ENCODE results near the gene UIMC1. TPM values are rescaled to one million over a fixed set of nuclear protein-coding genes. Genes with fewer than 3 reads are reported as not detected.

The UIMC1 gene
- total RNA-seq, 1 donor from 2014 or later: 23.0 TPM

GRCh38 chr5:176887252-176887849 is 119.2 kb downstream of the UIMC1 start:
- DNase-seq (ENCODE audit: extremely low read depth, low read depth, low spot score): no peak

- DNase-seq (ENCODE audit: extremely low read depth, low read depth, low spot score): no peak
These were observed 120.0 kb downstream of the UIMC1 start for GRCh38 chr5:176886336-176887251.

GRCh38 chr5:176884571-176884890 is 122.0 kb downstream of the UIMC1 start:
- DNase-seq (ENCODE audit: extremely low read depth, low read depth, low spot score): no peak

DNA sequence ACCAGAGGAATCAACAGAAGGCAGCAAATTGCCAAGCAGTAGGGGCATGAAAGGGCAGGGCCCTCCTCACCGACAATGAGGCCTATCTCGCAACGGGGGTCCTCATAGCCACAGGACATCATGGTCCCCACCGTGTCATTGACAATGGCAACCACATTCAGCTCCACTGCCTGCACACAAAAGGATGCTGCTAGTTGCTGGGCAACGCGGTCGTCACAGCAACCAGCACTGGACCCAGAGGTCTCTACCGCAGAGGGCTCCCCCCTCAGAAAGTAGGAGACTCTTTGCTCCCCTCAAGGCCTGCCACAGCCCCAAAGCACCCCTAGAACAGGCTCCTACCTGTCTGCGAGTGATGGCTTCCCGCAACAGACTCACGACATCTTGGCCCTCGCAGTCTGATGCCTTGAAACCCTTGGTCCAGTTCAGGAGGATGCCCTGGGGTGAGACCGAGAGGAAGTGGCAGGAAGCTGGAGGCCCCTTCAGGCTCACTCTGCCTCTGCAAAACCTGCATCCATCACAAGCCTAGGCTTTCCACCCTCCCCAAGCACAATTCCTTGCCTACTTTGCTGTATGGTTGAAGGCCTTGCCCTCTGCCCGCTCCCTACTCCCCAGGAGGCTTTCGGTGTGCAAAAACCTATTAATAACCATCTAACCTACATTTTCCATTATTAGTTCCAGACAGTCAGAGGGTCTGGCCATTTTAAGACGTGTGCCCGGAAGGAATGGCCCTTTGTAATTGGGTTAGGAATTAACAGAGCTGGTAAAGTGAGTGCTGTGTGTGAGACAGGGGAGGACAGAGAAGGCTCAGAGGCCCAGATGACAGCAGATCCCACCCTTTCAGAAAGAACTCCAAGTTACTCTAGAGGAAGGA is 122.6 kb downstream of the UIMC1 start:
- no peak for DNase-seq (ENCODE audit: extremely low read depth, low read depth, low spot score)

- DNase-seq (ENCODE audit: extremely low read depth, low read depth, low spot score): no peak
These were observed 124.0 kb downstream of the UIMC1 start for GRCh38 chr5:176882567-176882903.

GRCh38 chr5:176881816-176882566 is 124.6 kb downstream of the UIMC1 start:
- DNase-seq (ENCODE audit: extremely low read depth, low read depth, low spot score): no peak

DNA sequence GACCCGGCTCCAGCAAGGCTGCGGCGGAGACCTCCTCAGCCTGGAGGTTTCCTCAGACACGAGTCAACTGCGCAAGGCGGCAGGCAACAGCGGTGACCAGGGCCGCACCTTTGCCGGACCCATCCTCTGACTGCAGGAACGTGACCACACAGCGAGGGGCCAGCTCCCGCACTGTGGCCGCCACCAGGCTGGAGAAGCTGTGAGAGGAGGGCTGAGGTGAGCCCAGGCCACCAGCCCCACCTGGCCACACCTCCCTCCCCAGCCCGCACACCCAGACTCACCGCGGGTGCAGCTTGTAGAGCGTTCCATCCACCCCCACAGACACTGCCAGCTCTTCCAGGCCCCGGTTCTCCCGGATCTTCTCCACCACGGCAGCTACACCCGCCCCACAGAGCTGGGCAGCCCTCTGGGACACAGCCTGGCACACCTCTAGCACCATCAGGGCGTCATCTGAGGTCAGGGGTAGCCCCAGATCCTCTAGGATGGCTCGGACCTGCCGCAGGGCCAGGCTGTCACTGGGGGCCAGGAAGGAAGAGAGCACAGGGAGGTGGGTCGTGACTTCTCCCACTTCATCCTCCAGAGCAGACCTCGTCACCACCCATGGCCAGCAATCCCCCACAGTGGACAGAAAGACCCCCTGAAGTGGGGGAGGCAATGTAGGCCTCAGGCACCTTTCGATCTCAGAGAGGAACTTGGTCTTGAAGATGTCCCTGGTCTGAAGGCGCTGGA is 125.4 kb downstream of the UIMC1 start:
- DNase-seq (ENCODE audit: extremely low read depth, low read depth, low spot score): no peak

DNA sequence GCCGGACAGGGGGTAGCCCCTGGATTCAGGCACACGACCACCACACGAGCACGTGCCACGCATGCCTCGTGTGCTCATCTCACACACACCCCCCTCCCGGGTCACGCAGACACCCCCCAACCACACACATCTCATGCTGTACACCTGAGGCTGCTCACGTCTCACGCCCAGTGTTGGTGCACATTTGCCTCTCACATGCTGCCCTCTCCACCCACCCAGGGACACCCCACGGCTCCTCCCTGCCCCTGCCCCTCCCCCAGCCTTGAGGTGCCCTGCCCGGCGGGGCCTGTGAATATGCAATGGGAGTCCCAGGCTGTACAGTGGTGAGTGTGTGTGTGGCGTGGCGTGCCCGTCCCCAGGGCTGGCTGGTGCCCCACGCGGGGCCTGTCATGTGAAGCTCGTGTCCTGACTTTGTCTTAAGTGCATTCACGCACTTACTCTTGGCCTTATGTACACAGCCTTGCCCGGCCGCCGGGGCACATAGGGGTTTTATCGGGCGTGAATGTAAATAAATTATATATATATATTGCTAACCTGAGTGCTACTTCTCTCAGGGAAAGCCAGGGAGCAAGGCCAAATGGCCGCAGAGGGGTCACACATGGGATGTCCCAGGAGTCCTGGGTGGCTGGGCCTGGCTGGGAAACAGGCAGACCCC is 126.1 kb downstream of the UIMC1 start:
- no peak for DNase-seq (ENCODE audit: extremely low read depth, low read depth, low spot score)

- DNase-seq (ENCODE audit: extremely low read depth, low read depth, low spot score): no peak
These were observed 126.8 kb downstream of the UIMC1 start for GRCh38 chr5:176879663-176880361.

DNA sequence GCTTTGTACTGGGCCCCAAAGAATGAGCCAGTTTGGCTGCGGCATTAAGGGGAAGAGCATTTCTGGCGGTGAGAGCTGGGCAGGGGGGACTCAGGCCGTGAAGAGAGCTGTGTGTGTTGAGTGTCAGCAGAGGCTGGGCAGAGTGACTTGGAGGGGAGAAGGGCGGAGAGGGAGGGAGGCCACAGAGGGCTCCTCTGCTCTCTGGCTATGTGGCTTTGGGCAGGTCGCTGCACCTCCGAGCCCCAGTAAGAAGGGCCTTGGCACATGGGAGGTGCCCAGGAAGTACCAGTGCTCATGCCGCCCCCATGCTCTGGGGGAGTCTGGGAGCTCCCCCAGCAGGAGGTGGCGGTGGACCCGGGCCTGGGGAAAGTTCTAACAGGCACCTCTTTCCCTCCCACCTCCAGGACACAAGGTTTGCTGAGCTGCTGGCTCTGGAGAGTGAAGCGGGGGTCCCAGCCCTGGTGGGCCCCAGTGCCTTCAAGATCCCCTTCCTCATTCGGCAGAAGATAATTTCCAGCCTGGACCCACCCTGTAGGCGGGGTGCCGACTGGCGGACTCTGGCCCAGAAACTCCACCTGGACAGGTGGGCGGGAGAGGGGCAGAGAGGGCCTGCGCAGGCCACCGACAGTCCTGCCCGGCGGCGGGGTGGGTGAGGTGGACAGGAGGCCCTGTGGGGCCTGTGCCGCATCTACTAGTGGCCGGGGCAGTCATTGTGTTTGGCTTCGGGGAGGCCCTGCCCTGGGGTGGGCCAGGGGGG is 127.5 kb downstream of the UIMC1 start:
- no peak for DNase-seq (ENCODE audit: extremely low read depth, low read depth, low spot score)

- no peak for DNase-seq (ENCODE audit: extremely low read depth, low read depth, low spot score)
These were observed 128.1 kb downstream of the UIMC1 start for GRCh38 chr5:176878463-176878862.

DNA sequence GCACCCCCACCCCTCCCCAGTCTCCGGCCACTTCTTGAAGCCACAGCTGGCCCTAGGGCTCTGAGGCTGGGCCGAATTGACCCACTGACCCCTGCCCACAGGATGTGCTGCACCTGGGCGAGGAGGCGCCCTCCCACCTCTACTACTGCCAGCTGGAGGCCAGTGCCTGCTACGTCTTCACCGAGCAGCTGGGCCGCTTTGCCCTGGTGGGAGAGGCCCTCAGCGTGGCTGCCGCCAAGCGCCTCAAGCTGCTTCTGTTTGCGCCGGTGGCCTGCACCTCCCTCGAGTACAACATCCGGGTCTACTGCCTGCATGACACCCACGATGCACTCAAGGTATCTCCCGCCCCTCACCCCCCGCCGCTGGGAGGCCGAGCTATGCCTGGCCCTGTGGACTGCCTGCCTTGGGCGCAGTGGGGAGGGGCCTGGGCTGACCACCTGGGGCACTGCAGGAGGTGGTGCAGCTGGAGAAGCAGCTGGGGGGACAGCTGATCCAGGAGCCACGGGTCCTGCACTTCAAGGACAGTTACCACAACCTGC is 128.7 kb downstream of the UIMC1 start:
- no peak for DNase-seq (ENCODE audit: extremely low read depth, low read depth, low spot score)

GRCh38 chr5:176876506-176877431 is 129.8 kb downstream of the UIMC1 start:
- DNase-seq (ENCODE audit: extremely low read depth, low read depth, low spot score): no peak

GRCh38 chr5:176875783-176876505 is 130.6 kb downstream of the UIMC1 start:
- no peak for DNase-seq (ENCODE audit: extremely low read depth, low read depth, low spot score)

DNA sequence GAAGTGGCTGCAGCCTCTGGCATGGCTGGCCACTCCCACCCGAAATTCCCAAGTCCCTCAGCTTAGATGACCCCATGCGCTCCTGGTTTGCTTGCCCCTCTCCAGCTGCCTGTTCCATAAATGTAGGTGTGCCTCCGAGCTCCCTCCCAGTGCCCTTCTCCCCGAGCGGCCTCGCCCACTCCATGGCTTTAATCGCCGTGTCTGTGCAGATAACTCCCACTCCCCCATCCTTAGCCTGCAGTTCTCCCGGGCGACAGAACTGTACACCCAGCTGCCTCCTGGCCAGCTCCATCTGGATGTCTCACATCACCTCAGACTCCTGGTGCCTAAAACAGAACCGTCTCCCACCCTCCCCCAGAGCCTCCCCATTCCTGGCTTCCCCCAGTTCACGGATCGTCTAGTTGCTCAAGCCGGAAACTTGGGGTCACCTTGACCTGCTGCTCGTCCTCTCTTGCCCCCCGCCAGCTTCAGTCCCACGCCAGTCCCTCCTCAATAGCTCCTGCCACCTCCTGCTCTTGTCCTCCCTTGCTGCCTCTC is 131.5 kb downstream of the UIMC1 start:
- no peak for DNase-seq (ENCODE audit: extremely low read depth, low read depth, low spot score)

DNA sequence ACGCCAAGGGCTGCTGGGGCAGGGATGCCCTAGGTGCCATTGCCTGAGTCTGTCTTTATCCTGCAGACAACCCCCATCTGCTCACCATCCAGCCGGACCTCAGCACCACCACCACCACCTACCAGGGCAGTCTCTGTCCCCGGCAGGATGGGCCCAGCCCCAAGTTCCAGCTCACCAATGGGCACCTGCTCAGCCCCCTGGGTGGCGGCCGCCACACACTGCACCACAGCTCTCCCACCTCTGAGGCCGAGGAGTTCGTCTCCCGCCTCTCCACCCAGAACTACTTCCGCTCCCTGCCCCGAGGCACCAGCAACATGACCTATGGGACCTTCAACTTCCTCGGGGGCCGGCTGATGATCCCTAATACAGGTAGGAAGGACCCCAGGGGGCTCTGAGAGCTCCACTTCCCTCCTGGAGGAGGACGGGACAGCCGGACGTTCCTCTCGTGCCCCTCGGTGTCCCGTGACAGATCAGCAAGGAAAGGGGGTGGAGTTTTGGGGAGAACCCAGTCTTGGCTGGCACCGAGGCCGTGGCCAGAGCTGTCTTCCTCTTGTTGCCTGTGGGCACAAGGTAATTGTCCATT is 132.3 kb downstream of the UIMC1 start:
- no peak for DNase-seq (ENCODE audit: extremely low read depth, low read depth, low spot score)

All from glomerular endothelial cell (primary cell).